Stimulated activated CD8-positive, alpha-beta memory T cell treated with anti-CD3 and anti-CD28 coated beads, Interleukin-15, amount 100 ng/mL, for 4 hours (primary cell): ENCODE data around the gene SETBP1.

Experiments used
- DNase-seq, 2 donors: peaks; one replicate each; pipeline ENCODE4 v3.0.0-alpha.2; 2020; ENCODE audit warnings: low read depth in 2 of 2

The SETBP1 gene

DNA sequence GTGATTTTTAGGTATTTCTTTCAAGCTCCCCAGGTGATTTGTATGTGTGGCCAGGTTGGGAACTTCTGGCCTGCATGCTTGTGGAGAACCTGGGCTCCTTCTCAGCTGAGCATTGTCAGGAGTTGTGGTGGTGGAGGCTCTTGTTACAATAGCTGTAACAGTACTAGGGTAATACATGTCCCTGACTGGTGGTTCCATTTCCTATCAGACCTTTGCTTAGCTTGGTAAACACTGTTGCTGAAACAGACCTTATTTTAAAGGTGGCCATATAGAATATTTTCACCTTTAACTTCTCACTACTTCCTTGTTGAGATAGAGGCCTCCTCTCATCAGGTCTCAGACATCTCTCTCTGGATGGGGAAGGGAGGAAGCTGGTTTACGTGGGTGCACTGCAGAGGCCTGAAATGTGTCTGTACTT lies 79.2 kb downstream of the SETBP1 start:
- DNase-seq, result no peak

GRCh38 chr18:44761812-44762211 lies 81.1 kb downstream of the SETBP1 start:
- no peak for DNase-seq

- no peak for DNase-seq
These were observed 82.6 kb downstream of the SETBP1 start for GRCh38 chr18:44763327-44763726.

- DNase-seq, result no peak
These were observed 84.2 kb downstream of the SETBP1 start for GRCh38 chr18:44764863-44765262.

DNA sequence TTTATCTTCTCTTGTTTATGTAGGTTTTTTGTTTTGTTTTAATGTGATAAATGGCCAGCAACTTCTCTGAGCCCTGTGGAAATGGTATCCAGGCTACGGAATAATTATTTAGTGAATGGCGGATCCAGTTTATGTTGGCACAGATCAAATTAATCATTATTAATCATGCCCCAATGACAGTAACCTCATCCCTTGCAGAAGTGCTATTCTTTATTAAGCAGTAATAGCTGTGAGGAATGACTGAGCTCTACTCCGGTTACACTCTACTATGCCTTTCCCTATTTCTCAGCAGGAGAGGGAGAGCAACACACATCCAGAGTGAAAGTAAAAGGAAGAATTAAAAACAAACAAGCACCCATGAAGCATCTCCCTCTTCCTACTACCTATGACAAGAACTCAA lies 84.8 kb downstream of the SETBP1 start:
- DNase-seq, result no peak

DNA sequence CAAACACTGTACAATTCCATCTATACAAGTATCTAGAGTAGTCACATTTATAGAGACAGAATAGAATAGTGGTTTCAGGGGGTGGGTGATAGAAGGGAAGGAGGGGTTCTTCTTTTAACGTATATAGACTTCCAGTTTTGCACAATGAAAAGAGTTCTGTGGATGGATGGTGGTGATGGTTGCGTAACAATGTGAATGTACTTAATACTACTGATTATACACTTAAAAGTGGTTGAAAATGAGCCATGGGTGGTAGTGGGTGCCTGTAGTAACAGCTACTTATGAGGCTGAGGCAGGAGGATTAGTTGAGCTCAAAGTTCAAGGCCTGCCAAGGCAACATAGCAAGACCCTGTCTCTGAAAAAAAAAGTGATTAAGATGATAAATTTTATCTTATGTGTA lies 85.8 kb downstream of the SETBP1 start:
- DNase-seq, result no peak

DNA sequence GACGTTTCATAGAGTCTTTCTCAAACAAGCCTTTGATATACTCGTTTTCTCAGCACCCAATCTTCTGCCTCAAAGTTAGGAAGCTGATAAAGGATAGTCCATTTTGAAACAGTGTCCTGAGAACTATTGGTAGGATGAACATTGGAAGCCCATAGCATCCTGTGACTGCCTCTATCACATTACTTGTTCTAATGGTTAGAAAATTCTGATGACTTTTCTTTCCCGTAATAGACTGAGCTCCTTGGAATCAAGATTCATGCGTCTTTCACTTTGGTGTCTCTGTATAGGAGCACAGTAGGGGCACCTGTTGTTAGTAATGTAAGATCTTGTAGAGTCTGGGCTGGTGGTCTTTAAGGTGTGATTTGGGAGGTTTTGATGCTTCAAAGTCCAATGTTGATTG lies 87.1 kb downstream of the SETBP1 start:
- no peak for DNase-seq

- no peak for DNase-seq
These were observed 90.0 kb downstream of the SETBP1 start for GRCh38 chr18:44770641-44771040.

- no peak for DNase-seq
These were observed 90.9 kb downstream of the SETBP1 start for GRCh38 chr18:44771572-44771955.

- no peak for DNase-seq
These were observed 91.5 kb downstream of the SETBP1 start for GRCh38 chr18:44771956-44772917.

- DNase-seq, result no peak
These were observed 93.0 kb downstream of the SETBP1 start for GRCh38 chr18:44773640-44774155.

DNA sequence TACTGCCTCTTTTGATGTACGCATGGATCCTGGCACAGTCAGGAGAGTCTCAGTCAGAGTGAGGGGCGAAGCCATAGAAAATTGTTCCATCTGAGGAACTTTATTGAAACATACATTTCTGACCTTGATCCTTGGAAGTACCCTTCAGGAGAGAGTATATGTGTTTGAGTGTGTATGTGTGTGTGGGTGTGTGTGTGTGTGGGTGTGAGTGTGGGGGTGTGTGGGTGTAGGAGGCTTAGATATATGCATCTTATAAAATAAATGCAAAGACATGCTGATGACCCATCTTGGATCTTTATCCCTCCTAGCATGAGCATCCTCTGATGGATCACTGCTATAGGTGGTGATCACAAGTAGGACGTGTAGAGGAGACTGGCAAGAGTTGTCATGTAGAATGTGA lies 93.5 kb downstream of the SETBP1 start:
- no peak for DNase-seq

- DNase-seq, result no peak
These were observed 96.9 kb downstream of the SETBP1 start for GRCh38 chr18:44777457-44778192.

DNA sequence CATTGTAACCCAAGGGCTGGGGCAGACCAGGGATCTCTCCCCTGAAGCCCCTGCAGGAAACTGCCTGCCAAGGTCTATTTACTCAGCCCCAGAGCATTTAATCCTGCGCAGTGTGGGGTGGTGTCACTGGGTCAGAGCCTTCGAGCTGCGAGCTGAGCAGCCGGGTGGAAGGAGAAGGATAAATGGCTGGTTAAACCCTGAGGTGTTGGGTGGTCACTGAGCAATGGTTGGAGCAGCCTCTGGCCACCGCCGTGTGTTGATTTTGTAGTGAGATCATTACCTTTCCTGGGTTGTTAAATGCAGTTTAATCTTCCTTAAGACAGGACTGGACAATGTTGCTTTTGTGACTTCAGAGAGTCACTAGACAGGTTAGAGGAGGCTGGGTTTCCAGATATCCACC lies 98.1 kb downstream of the SETBP1 start:
- no peak for DNase-seq

GRCh38 chr18:44779753-44780292 lies 99.1 kb downstream of the SETBP1 start:
- no peak for DNase-seq

- DNase-seq, result no peak
These were observed 101.2 kb downstream of the SETBP1 start for GRCh38 chr18:44781886-44782285.

GRCh38 chr18:44782617-44783016 lies 101.9 kb downstream of the SETBP1 start:
- DNase-seq, result no peak

GRCh38 chr18:44783371-44783770 lies 102.7 kb downstream of the SETBP1 start:
- DNase-seq, result no peak

GRCh38 chr18:44786257-44786656 lies 105.6 kb downstream of the SETBP1 start:
- no peak for DNase-seq

- DNase-seq, result no peak
These were observed 106.0 kb downstream of the SETBP1 start for GRCh38 chr18:44786688-44787087.

DNA sequence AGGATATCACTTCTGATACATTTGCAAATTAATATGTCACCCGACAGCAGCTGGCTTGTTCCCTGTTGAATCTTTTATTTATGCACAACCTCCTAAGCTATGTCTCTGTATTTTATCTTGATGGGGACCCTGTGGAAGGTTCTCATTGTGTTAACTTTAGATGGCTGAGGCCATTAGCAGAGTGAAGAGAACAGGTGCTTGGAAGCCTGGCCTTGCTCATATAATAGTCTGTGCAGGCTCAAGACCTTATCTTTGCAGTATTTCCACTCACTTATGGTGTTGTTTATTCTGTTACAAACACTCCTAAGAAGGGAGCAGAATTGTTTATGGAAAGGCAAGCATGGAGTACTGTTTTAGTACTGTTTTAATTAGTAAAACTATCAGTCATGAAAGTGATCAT lies 107.6 kb downstream of the SETBP1 start:
- no peak for DNase-seq

- DNase-seq, result no peak
These were observed 109.0 kb downstream of the SETBP1 start for GRCh38 chr18:44789710-44790109.
